Measurements from ENCODE around the gene BPIFB2. TPM values are rescaled to one million over a fixed set of nuclear protein-coding genes. Genes with fewer than 3 reads are reported as not detected.

BPIFB2 gene
- total and polyA plus RNA-seq, 2 donors (not counting 3 experiments of a cell fraction or from before 2014, with no cell fraction given): not detected

GRCh38 chr20:32989507-32990283, 17.8 kb upstream of the BPIFB2 start:
- H2AFZ ChIP-seq (ENCODE audit: low read depth, low read length): no peak overlapping the region
- no peaks in the 10 kb centered on the region for H3K9me3 ChIP-seq (replicated peaks; ENCODE audit: control insufficient read depth, insufficient read depth, low read length)
- H3K4me2 ChIP-seq (ENCODE audit: insufficient read depth, low read length): no peak overlapping the region
- ChIA-PET POLR2A (no interaction called here), CTCF (no interaction called here)
- BruUV-seq (replicated peaks): no TSS peak
- H3K9ac ChIP-seq (replicated peaks; ENCODE audit: extremely low read depth, insufficient read depth, low read length): no peak overlapping the region
- peaks cover 2 to 4% of the 10 kb centered on the region in 2 experiments for H3K27me3 ChIP-seq (ENCODE audit: control insufficient read depth in 2 of 2, insufficient read depth in 2 of 2, low read length in 2 of 2)
- FAIRE-seq (no peak), DNase-seq (ENCODE audit: low read depth, low spot score) (no peak)
- dilution Hi-C loops (cut with MboI; ENCODE audit: extremely low pct_ligation_motif_present, low sequenced_read_pairs): no loop called here
- H4K20me1 ChIP-seq (replicated peaks; ENCODE audit: control insufficient read depth, extremely low read depth, insufficient read depth, low read length): no peaks in the 10 kb centered on the region
- H3K9me1 ChIP-seq (replicated peaks; ENCODE audit: control insufficient read depth, extremely low read depth, insufficient read depth, low read length): no peaks in the 10 kb centered on the region
- no peak overlapping the region for H3K4me3 ChIP-seq (replicated peaks in 1 of 3; ENCODE audit: insufficient read depth in 1 of 3, low read depth in 1 of 3, low read length in 3 of 3)
- no peak for TF ChIP-seq MAX (IDR thresholded peaks at IDR 0.05; ENCODE audit: insufficient read depth, insufficient read length)
- TF ChIP-seq CTCF (IDR thresholded peaks at IDR 0.05; ENCODE audit: extremely low read depth in 1 of 2, insufficient read depth in 1 of 2, low read depth in 1 of 2, low read length in 2 of 2): no peak
- no peak for TF ChIP-seq JUN (IDR thresholded peaks at IDR 0.05; ENCODE audit: borderline replicate concordance, insufficient read depth, insufficient read length, low read depth)
- TF ChIP-seq MYC (IDR thresholded peaks at IDR 0.05; ENCODE audit: low read depth, low read length): no peak
- no peak for TF ChIP-seq FOS (IDR thresholded peaks at IDR 0.05; ENCODE audit: borderline replicate concordance, insufficient read depth, low read length)
- no peak for TF ChIP-seq GATA2 (IDR thresholded peaks at IDR 0.05; ENCODE audit: insufficient read depth, insufficient read length, low read depth, low read length)
- TF ChIP-seq POLR2AphosphoS5 (IDR thresholded peaks at IDR 0.05; ENCODE audit: insufficient read depth, low read depth, low read length): no peak
- TF ChIP-seq POLR2A (IDR thresholded peaks at IDR 0.05; ENCODE audit: low read depth, low read length): no peak
- TF ChIP-seq EZH2 (IDR thresholded peaks at IDR 0.05; ENCODE audit: borderline replicate concordance, low read depth, low read length, severe bottlenecking): no peak
- H3K4me1 ChIP-seq (ENCODE audit: control insufficient read depth, extremely low read depth, insufficient read depth, low read length): no peaks in the 10 kb centered on the region
- H3K36me3 ChIP-seq (ENCODE audit: control insufficient read depth in 2 of 2, extremely low read depth in 1 of 2, insufficient read depth in 2 of 2, low read length in 2 of 2): no peaks in the 10 kb centered on the region
- no peak overlapping the region for H3K27ac ChIP-seq (ENCODE audit: insufficient read depth, low read depth, low read length)
- H3K79me2 ChIP-seq (ENCODE audit: control insufficient read depth, insufficient read depth, low read length): no peaks in the 10 kb centered on the region
- intact Hi-C loops (cut with micrococcal nuclease): no loop called here

All from endothelial cell of umbilical vein (primary cell).